OCI-LY7 (cell line): ENCODE measurements around the gene ATP6V1A.

Experiments
- CTCF ChIP-seq: fragments of 200-600 bp; sonication (generic); conservative IDR thresholded peaks from 2 replicates; pipeline ENCODE4 v1.5.1; 2014; ENCODE audit warnings: mild to moderate bottlenecking, antibody characterized with exemption, low read length, moderate library complexity, mixed read lengths
- EZH2phosphoT487 ChIP-seq: fragments of 200-600 bp; sonication (generic); IDR thresholded peaks from 2 replicates; pipeline ENCODE4 v1.6.1; 2018; ENCODE audit warnings: low read depth, borderline replicate concordance, mild to moderate bottlenecking, mixed run types, antibody characterized with exemption, low read length, moderate library complexity, mixed read lengths

DNA sequence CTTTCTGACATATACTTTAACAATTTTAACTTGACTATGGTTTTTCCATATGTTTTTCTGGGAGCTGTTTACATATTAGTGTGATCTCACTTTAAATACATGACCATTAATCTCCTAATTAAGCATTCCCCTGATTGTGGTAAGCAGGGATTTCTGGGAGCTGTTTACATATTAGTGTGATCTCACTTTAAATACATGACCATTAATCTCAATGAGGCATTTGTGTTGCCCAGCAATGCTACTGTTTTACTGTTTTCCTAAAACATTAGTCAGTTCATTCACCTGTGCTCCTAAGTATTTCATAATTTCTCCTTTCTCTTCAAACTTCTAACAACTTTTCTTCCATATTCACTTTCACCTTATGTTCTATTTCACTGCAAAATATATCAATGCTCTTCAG, 88.1 kb downstream of the ATP6V1A start:
- TF ChIP-seq CTCF (no peak), EZH2phosphoT487 (no peak)
